H54 (cell line): ENCODE results near the gene TIMM10.

Source experiments
- DNase-seq: peaks from one replicate; pipeline ENCODE4 v3.0.0; 2011; ENCODE audit warnings: low spot score, mixed read lengths; ENCODE audit not compliant: insufficient read length
- FAIRE-seq: peaks from 3 replicates; lab custom pipeline; 2011; peaks lifted over from hg19 to GRCh38; lab: Jason Lieb, UNC
- POLR2A ChIP-seq: IDR thresholded peaks from 2 replicates; pipeline ENCODE4 v1.6.1; 2011; ENCODE audit warnings: low read depth, mild to moderate bottlenecking, low read length

TIMM10 gene

GRCh38 chr11:57479021-57479663 is 51.4 kb downstream of the TIMM10 start:
- no peak for TF ChIP-seq POLR2A
- FAIRE-seq (no peak), DNase-seq (no peak)
